K562 (cell line): ENCODE measurements around the gene UBR4. TPM values are rescaled to one million over a fixed set of nuclear protein-coding genes. Genes with fewer than 3 reads are reported as not detected.

ENCODE experiments used
- C11orf30 ChIP-seq: fragments of 450-650 bp; IDR thresholded peaks from 2 replicates; pipeline ENCODE4 v1.6.1; 2016; ENCODE audit warnings: low read depth, mild to moderate bottlenecking
- CBX8 ChIP-seq: fragments of 200-600 bp; sonication (generic); IDR thresholded peaks from 2 replicates; pipeline ENCODE4 v1.6.1; 2012; ENCODE audit warnings: borderline replicate concordance, mixed run types, low read depth, mild to moderate bottlenecking, moderate library complexity, mixed read lengths, low read length, control low read depth, inconsistent platforms; ENCODE audit not compliant: poor library complexity, severe bottlenecking; ENCODE audit errors: extremely low read depth
- CEBPG ChIP-seq, 3 experiments: fragments of 200-800 bp in 1 of 3; sonication (Bioruptor generic) in 1 of 3; sonication (generic) in 1 of 3; formaldehyde crosslinking in 1 of 3; IDR thresholded peaks in 2 of 3; conservative IDR thresholded peaks in 1 of 3; 2 replicates each; pipeline versions ENCODE4 v1.6.1 to v1.8.0; 2016 to 2022; ENCODE audit warnings: missing compliant biosample characterization in 2 of 3, missing genetic modification characterization in 2 of 3, mild to moderate bottlenecking in 1 of 3, missing genetic modification reagents in 1 of 3
- ETV5 ChIP-seq: sonication (generic); formaldehyde crosslinking; IDR thresholded peaks from 2 replicates; pipeline ENCODE4 v1.4.0; 2020; ENCODE audit warnings: low read depth, mild to moderate bottlenecking, missing genetic modification reagents
- IRF9 ChIP-seq: fragments of 450-650 bp; IDR thresholded peaks from 2 replicates; pipeline ENCODE4 v1.6.1; 2016; ENCODE audit warnings: missing biosample characterization, missing genetic modification characterization
- KDM1A ChIP-seq, 2 experiments: fragments of 450-650 bp; IDR thresholded peaks; 2 replicates each; pipeline ENCODE4 v1.6.1; 2016; ENCODE audit warnings: mild to moderate bottlenecking in 2 of 2
- MNT ChIP-seq, 2 experiments: fragments of 450-650 bp; conservative IDR thresholded peaks; 2 replicates each; pipeline ENCODE4 v1.6.1; 2017; ENCODE audit warnings: mild to moderate bottlenecking in 2 of 2, moderate library complexity in 2 of 2
- NR4A1 ChIP-seq, 2 experiments: fragments of 250-450 bp in 1 of 2; fragments of 450-650 bp in 1 of 2; sonication (Bioruptor Pico) in 1 of 2; IDR thresholded peaks; 2 replicates each; pipeline versions ENCODE4 v1.4.0 to v1.6.1; 2016 to 2020; ENCODE audit warnings: mild to moderate bottlenecking in 2 of 2, missing compliant biosample characterization in 1 of 2, missing genetic modification characterization in 1 of 2, moderate library complexity in 1 of 2
- TAF9B ChIP-seq: fragments of 450-650 bp; IDR thresholded peaks from 2 replicates; pipeline ENCODE4 v1.6.1; 2018; ENCODE audit warnings: mild to moderate bottlenecking; ENCODE audit not compliant: partially characterized antibody
- TEAD4 ChIP-seq, 2 experiments: sonication (generic) in 1 of 2; formaldehyde crosslinking in 1 of 2; IDR thresholded peaks; 2 replicates each; pipeline versions ENCODE4 v1.6.1 to v1.8.0; 2012 to 2022; ENCODE audit warnings: borderline replicate concordance in 1 of 2, inconsistent platforms in 1 of 2, low read length in 1 of 2, mild to moderate bottlenecking in 1 of 2, missing genetic modification reagents in 1 of 2
- TSHZ1 ChIP-seq: fragments of 250-450 bp; sonication (Bioruptor Pico); IDR thresholded peaks from 2 replicates; pipeline ENCODE4 v1.4.0; 2020; ENCODE audit warnings: mild to moderate bottlenecking, moderate library complexity
- ZBTB8A ChIP-seq: fragments of 450-650 bp; IDR thresholded peaks from 2 replicates; pipeline ENCODE4 v1.6.1; 2018; ENCODE audit warnings: mild to moderate bottlenecking, moderate library complexity; ENCODE audit not compliant: partially characterized antibody
- polyA plus RNA-seq, 8 experiments: library from polyadenylated mRNA; depleted of rRNA in 4 of 8; stranded (reverse) in 5 of 8; unstranded in 3 of 8; fragments of >200 nt; fragmentation: Nextera tagmentation in 2 of 8; fragmentation: Illumina TruSeq in 1 of 8; extraction: Ambion mirVana in 2 of 8; extraction: Trizol in 1 of 8; gene quantifications; 2 replicates each; pipeline versions ENCODE4 v1.2.1 to v1.2.3, GENCODE V29; 2011 to 2014; ENCODE audit warnings: inconsistent platforms in 1 of 8, missing spikeins in 1 of 8
- total RNA-seq, 7 experiments: library from RNA; depleted of rRNA in 6 of 7; stranded (reverse); fragments of >200 nt in 6 of 7; fragmentation: Illumina TruSeq in 2 of 7; extraction: Trizol in 2 of 7; gene quantifications; 2 replicates each; pipeline versions ENCODE4 v1.2.1 to v1.2.3, GENCODE V29; 2011 to 2021; ENCODE audit warnings: low replicate concordance in 1 of 7

The UBR4 gene
- total and polyA plus RNA-seq, 9 of the 15 experiments (the other 6 are each of a cell fraction or from before 2014, with no cell fraction given) = 55.4 to 277 (median 123) TPM

GRCh38 chr1:19240673-19241538, 30.8 kb upstream of the UBR4 start (continued):
- no peak for TF ChIP-seq KDM1A (IDR thresholded peaks at IDR 0.05)
- TF ChIP-seq TEAD4 (IDR thresholded peaks at IDR 0.05; ENCODE audit: low read length) = no peak
- TF ChIP-seq TEAD4 (CRISPR knock-in tag; IDR thresholded peaks at IDR 0.05; ENCODE audit: borderline replicate concordance) = no peak
- peak; percentile 28; the same call in 1 of the 2 replicates for TF ChIP-seq C11orf30
- no peak for TF ChIP-seq ZBTB8A
- no peak for TF ChIP-seq MNT (conservative IDR thresholded peaks at IDR 0.05)
- TF ChIP-seq TSHZ1 (CRISPR knock-in tag) = no peak
- no peak for TF ChIP-seq NR4A1 (CRISPR knock-in tag; IDR thresholded peaks at IDR 0.05)
- TF ChIP-seq NR4A1 (tag; IDR thresholded peaks at IDR 0.05) = no peak
- TF ChIP-seq IRF9 = 0 out of 2 replicates have a peak, but pooled peaks have one; percentile 27
- no peak for TF ChIP-seq CBX8
- 0 out of 2 replicates have a peak, but pooled peaks have one; percentile 45 for TF ChIP-seq ETV5 (CRISPR knock-in tag)
- no peak for TF ChIP-seq TAF9B
- TF ChIP-seq CEBPG (CRISPR knock-in tag; IDR thresholded peaks at IDR 0.05) = peak; percentile 85
- TF ChIP-seq CEBPG (tag; conservative IDR thresholded peaks at IDR 0.05 in 1 of 2, IDR thresholded peaks at IDR 0.05 in 1 of 2) = peak; percentile 88 to 95
